ENCODE measurements around the gene ULK4.

- TF ChIP-seq MXI1 (conservative IDR thresholded peaks at IDR 0.05; ENCODE audit: poor library complexity, severe bottlenecking), result no peak
- TF ChIP-seq CTCF (IDR thresholded peaks at IDR 0.05; ENCODE audit: poor library complexity, severe bottlenecking), result no peak
- no peak for TF ChIP-seq POLR2AphosphoS5 (IDR thresholded peaks at IDR 0.05)
- TF ChIP-seq EP300 (conservative IDR thresholded peaks at IDR 0.05; ENCODE audit: poor library complexity, severe bottlenecking), result no peak
- TF ChIP-seq TAF1 (IDR thresholded peaks at IDR 0.05; ENCODE audit: low read depth), result no peak
- no peak for TF ChIP-seq REST (IDR thresholded peaks at IDR 0.05; ENCODE audit: borderline replicate concordance)
Observed at GRCh38 chr3:41234823-41235721, 726.8 kb downstream of the ULK4 start.

Data from neural cell (in vitro differentiated cells).